DND-41 (cell line): ENCODE results near the gene BATF2.

Source experiments
- ATAC-seq: fragments of 200-7000 bp; cut with Tn5 transposase; 3 replicates; pipeline ENCODE4 v1.9.1; 2021; ENCODE audit warnings: low read depth; ENCODE audit not compliant: insufficient read depth
- DNase-seq: peaks from one replicate; pipeline ENCODE4 v3.0.0-alpha.2; 2020
- H2AFZ ChIP-seq: 2 replicates; pipeline ENCODE4 v1.6.0; 2012; ENCODE audit warnings: low read depth, low read length
- H3K27ac ChIP-seq: 2 replicates; pipeline ENCODE4 v1.5.1; 2012; ENCODE audit warnings: low read length, inconsistent platforms
- H3K27me3 ChIP-seq: fragments of 200-600 bp; sonication (generic); 2 replicates; pipeline ENCODE4 v1.6.0; 2012; ENCODE audit warnings: low read length, mild to moderate bottlenecking, inconsistent platforms; ENCODE audit not compliant: insufficient read depth, poor library complexity
- H3K36me3 ChIP-seq: 2 replicates; pipeline ENCODE4 v1.5.1; 2012; ENCODE audit warnings: low read length, inconsistent platforms; ENCODE audit not compliant: insufficient read depth
- H3K4me1 ChIP-seq: 2 replicates; pipeline ENCODE4 v1.5.1; 2012; ENCODE audit warnings: mild to moderate bottlenecking, low read length; ENCODE audit not compliant: insufficient read depth
- H3K4me2 ChIP-seq: 2 replicates; pipeline ENCODE4 v1.6.0; 2012; ENCODE audit warnings: mild to moderate bottlenecking, moderate library complexity, low read length, inconsistent platforms; ENCODE audit not compliant: insufficient read depth
- H3K4me3 ChIP-seq, 2 experiments: fragments of 200-600 bp in 1 of 2; shearing (Covaris generic) in 1 of 2; 2 replicates each; pipeline ENCODE4 v1.5.1; 2012 to 2016; ENCODE audit warnings: inconsistent platforms in 2 of 2, low read length in 2 of 2, mild to moderate bottlenecking in 2 of 2, low read depth in 1 of 2, moderate library complexity in 1 of 2
- H3K79me2 ChIP-seq: 2 replicates; pipeline ENCODE4 v1.6.0; 2012; ENCODE audit warnings: low read length, inconsistent platforms; ENCODE audit not compliant: insufficient read depth
- H3K9ac ChIP-seq: 2 replicates; pipeline ENCODE4 v1.6.0; 2012; ENCODE audit warnings: low read depth, mild to moderate bottlenecking, inconsistent platforms, low read length, moderate library complexity
- H3K9me3 ChIP-seq: 2 replicates; pipeline ENCODE4 v1.5.1; 2012; ENCODE audit warnings: low read length, moderate library complexity, mild to moderate bottlenecking, inconsistent platforms; ENCODE audit not compliant: insufficient read depth, severe bottlenecking
- H4K20me1 ChIP-seq: 2 replicates; pipeline ENCODE4 v1.6.0; 2012; ENCODE audit warnings: low read length; ENCODE audit not compliant: insufficient read depth
- CTCF ChIP-seq: IDR thresholded peaks from 2 replicates; pipeline ENCODE4 v1.5.1; 2012; ENCODE audit warnings: borderline replicate concordance, low read length, moderate library complexity, mild to moderate bottlenecking; ENCODE audit not compliant: poor library complexity, severe bottlenecking; ENCODE audit errors: extremely low read depth
- EZH2 ChIP-seq: IDR thresholded peaks from 3 replicates; pipeline ENCODE4 v1.6.1; 2012; ENCODE audit warnings: borderline replicate concordance, low read depth, mild to moderate bottlenecking, moderate library complexity, low read length, inconsistent platforms; ENCODE audit not compliant: severe bottlenecking

Gene BATF2

DNA sequence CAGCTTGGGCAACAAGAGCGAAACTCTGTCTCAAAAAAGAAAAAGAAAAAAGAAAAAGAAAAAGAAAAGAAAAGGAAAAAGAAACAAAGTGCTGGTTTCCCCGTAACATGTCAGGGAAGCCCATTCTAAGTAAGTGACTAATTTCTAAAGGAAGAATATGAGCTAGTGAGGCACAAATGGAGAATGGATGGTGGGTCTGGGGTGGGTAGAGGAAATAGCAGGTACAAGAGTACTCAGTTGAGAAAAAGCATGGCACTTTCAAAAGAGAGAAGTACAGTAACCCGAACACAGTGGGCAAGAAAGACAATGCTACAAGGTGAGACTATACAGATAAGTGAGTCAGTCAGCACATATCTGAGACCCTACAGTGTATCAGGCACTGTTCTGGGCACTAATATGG, 29.4 kb downstream of the BATF2 start:
- DNase-seq (no peak), ATAC-seq (no peak)
- Histone ChIP-seq H3K4me1 (no peaks in the 10 kb centered on the region), H3K4me3 (no peak overlapping the region), H3K27me3 (no peaks in the 10 kb centered on the region), H3K79me2 (no peaks in the 10 kb centered on the region), H3K36me3 (no peaks in the 10 kb centered on the region), H3K9ac (no peak overlapping the region), H3K4me2 (no peak overlapping the region), H3K27ac (no peak overlapping the region), H4K20me1 (no peaks in the 10 kb centered on the region), H2AFZ (no peak overlapping the region), H3K9me3 (no peaks in the 10 kb centered on the region)
- TF ChIP-seq CTCF: no peak
- no peak for TF ChIP-seq EZH2

DNA sequence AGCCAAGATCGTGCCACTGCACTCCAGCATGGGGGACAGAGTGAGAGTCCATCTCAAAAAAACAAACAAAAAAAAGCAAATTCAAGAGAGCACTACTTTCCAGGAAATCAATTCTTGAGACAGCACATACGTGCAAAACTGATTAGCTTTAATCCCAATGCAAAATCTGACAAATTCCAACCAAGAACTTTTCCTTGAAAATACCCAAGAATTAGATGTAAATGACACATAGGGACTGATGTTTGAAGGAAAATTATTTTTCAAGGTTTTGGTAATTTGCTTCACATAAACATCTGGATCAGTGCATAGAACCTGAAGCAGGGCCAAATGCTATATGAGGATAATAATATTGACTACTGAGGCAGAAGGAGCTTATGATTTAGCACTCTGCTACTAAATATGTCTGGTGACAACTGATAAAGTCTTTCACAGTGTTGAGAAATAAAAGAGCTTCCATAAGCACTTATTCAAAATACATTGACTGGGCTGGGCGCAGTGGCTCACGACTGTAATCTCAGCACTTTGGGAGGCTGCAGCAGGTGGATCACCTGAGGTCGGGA, 33.6 kb downstream of the BATF2 start:
- ATAC-seq (no peak), DNase-seq (no peak)
- Histone ChIP-seq H4K20me1 (no peaks in the 10 kb centered on the region), H2AFZ (no peak overlapping the region), H3K9ac (no peak overlapping the region), H3K27ac (no peak overlapping the region), H3K4me1 (no peaks in the 10 kb centered on the region), H3K79me2 (no peaks in the 10 kb centered on the region), H3K4me2 (no peak overlapping the region), H3K36me3 (no peaks in the 10 kb centered on the region), H3K27me3 (no peaks in the 10 kb centered on the region), H3K4me3 (no peak overlapping the region), H3K9me3 (no peaks in the 10 kb centered on the region)
- TF ChIP-seq CTCF (no peak), EZH2 (no peak)

GRCh38 chr11:64960719-64961118, 36.1 kb downstream of the BATF2 start:
- no peaks in the 10 kb centered on the region for H3K79me2 ChIP-seq
- no peak overlapping the region for H3K27ac ChIP-seq
- H3K36me3 ChIP-seq: no peaks in the 10 kb centered on the region
- H4K20me1 ChIP-seq: no peaks in the 10 kb centered on the region
- H3K4me1 ChIP-seq: no peaks in the 10 kb centered on the region
- no peak for DNase-seq
- H3K9ac ChIP-seq: no peak overlapping the region
- ATAC-seq: no peak
- TF ChIP-seq EZH2: no peak
- no peak for TF ChIP-seq CTCF
- no peak overlapping the region for H3K4me2 ChIP-seq
- no peak overlapping the region for H2AFZ ChIP-seq
- H3K4me3 ChIP-seq: no peak overlapping the region
- H3K27me3 ChIP-seq: peaks cover under 1% of the 10 kb centered on the region
- H3K9me3 ChIP-seq: no peaks in the 10 kb centered on the region

GRCh38 chr11:64959498-64959897, 37.3 kb downstream of the BATF2 start:
- Histone ChIP-seq H3K27ac (no peak overlapping the region), H3K4me1 (no peaks in the 10 kb centered on the region), H3K79me2 (no peaks in the 10 kb centered on the region), H3K9ac (no peak overlapping the region), H4K20me1 (no peaks in the 10 kb centered on the region), H3K4me2 (no peak overlapping the region), H3K27me3 (peaks cover 8% of the 10 kb centered on the region), H3K9me3 (no peaks in the 10 kb centered on the region), H3K4me3 (no peak overlapping the region), H2AFZ (no peak overlapping the region), H3K36me3 (no peaks in the 10 kb centered on the region)
- no peak for DNase-seq
- ATAC-seq: no peak
- TF ChIP-seq EZH2 (no peak), CTCF (no peak)
